HepG2 (cell line): ENCODE measurements around the gene KATNB1. TPM values are rescaled to one million over a fixed set of nuclear protein-coding genes. Genes with fewer than 3 reads are reported as not detected.

Experiments
- AFF4 ChIP-seq: sonication (generic); formaldehyde crosslinking; IDR thresholded peaks from 2 replicates; pipeline ENCODE4 v1.4.0; 2020; ENCODE audit warnings: missing genetic modification reagents
- ATF7-NPFF ChIP-seq: sonication (generic); formaldehyde crosslinking; IDR thresholded peaks from 2 replicates; pipeline ENCODE4 v1.8.1; 2023; ENCODE audit warnings: mild to moderate bottlenecking, low read depth, missing genetic modification reagents, moderate library complexity
- CBFB ChIP-seq: sonication (generic); formaldehyde crosslinking; IDR thresholded peaks from 2 replicates; pipeline ENCODE4 v1.4.0; 2020; ENCODE audit warnings: missing genetic modification reagents
- DMTF1 ChIP-seq: sonication (generic); formaldehyde crosslinking; IDR thresholded peaks from 2 replicates; pipeline ENCODE4 v1.4.0; 2020; ENCODE audit warnings: mild to moderate bottlenecking, missing genetic modification reagents
- GLI4 ChIP-seq: sonication (generic); formaldehyde crosslinking; IDR thresholded peaks from 2 replicates; pipeline ENCODE4 v1.5.1; 2020; ENCODE audit warnings: missing genetic modification reagents, mild to moderate bottlenecking, moderate library complexity, borderline replicate concordance
- NFKB2 ChIP-seq: sonication (generic); formaldehyde crosslinking; IDR thresholded peaks from 2 replicates; pipeline ENCODE4 v1.4.0; 2020; ENCODE audit warnings: missing genetic modification reagents, borderline replicate concordance
- STAT6 ChIP-seq: sonication (generic); formaldehyde crosslinking; IDR thresholded peaks from 2 replicates; pipeline ENCODE4 v1.4.0; 2020; ENCODE audit warnings: missing genetic modification reagents, mild to moderate bottlenecking, borderline replicate concordance
- THAP9 ChIP-seq: sonication (generic); formaldehyde crosslinking; IDR thresholded peaks from 2 replicates; pipeline ENCODE4; 2020; ENCODE audit warnings: missing genetic modification reagents, mild to moderate bottlenecking, borderline replicate concordance
- ZNF251 ChIP-seq: sonication (generic); formaldehyde crosslinking; IDR thresholded peaks from 2 replicates; pipeline ENCODE4 v1.9.0; 2021; ENCODE audit warnings: mild to moderate bottlenecking, missing genetic modification reagents
- ZNF253 ChIP-seq: sonication (generic); formaldehyde crosslinking; IDR thresholded peaks from 2 replicates; pipeline ENCODE4 v1.8.0; 2022; ENCODE audit warnings: mild to moderate bottlenecking, missing genetic modification reagents, borderline replicate concordance
- ZNF274 ChIP-seq: sonication (generic); formaldehyde crosslinking; IDR thresholded peaks from 2 replicates; pipeline ENCODE4 v1.5.1; 2020; ENCODE audit warnings: mild to moderate bottlenecking, missing genetic modification reagents
- ZNF282 ChIP-seq: fragments of 450-650 bp; IDR thresholded peaks from 2 replicates; pipeline ENCODE4 v1.6.1; 2018; ENCODE audit not compliant: partially characterized antibody
- ZNF3 ChIP-seq: IDR thresholded peaks from 2 replicates; pipeline ENCODE4 v1.7.0; 2017; ENCODE audit warnings: inconsistent platforms
- ZNF451 ChIP-seq: sonication (generic); formaldehyde crosslinking; IDR thresholded peaks from 2 replicates; pipeline ENCODE4 v1.5.0; 2020; ENCODE audit warnings: mild to moderate bottlenecking, missing genetic modification reagents
- ZNF484 ChIP-seq: sonication (generic); formaldehyde crosslinking; IDR thresholded peaks from 2 replicates; pipeline ENCODE4 v1.5.1; 2020; ENCODE audit warnings: mild to moderate bottlenecking, low read depth, missing genetic modification reagents, borderline replicate concordance
- ZNF660 ChIP-seq: sonication (generic); formaldehyde crosslinking; IDR thresholded peaks from 2 replicates; pipeline ENCODE4 v1.5.1; 2020; ENCODE audit warnings: mild to moderate bottlenecking, low read depth, missing genetic modification reagents, borderline replicate concordance
- polyA plus RNA-seq, 8 experiments: library from polyadenylated mRNA; depleted of rRNA in 3 of 8; stranded (reverse) in 7 of 8; unstranded in 1 of 8; fragments of >200 nt; fragmentation: Illumina TruSeq in 4 of 8; extraction: Trizol in 4 of 8; gene quantifications; 2 replicates each; pipeline versions ENCODE4 v1.2.1 to v1.2.3, GENCODE V29; 2011 to 2016; ENCODE audit warnings: low read depth in 4 of 8, missing spikeins in 1 of 8, mixed read lengths in 1 of 8; ENCODE audit not compliant: insufficient read depth in 1 of 8
- total RNA-seq, 5 experiments: library from RNA; depleted of rRNA; stranded (reverse); fragments of >200 nt; fragmentation: Illumina TruSeq; extraction: Trizol; gene quantifications; 2 replicates each; pipeline ENCODE4 v1.2.3, GENCODE V29; 2016; ENCODE audit warnings: low read depth in 1 of 5

Gene KATNB1
- total and polyA plus RNA-seq, 2 of the 13 experiments (the other 11 are each of a cell fraction or from before 2014, with no cell fraction given): 31.5 to 43.5 TPM

GRCh38 chr16:57797216-57797525, 61.6 kb downstream of the KATNB1 start (continued):
- TF ChIP-seq STAT6 (0 out of 2 replicates have a peak, but pooled peaks have one; percentile 6), AFF4 (0 out of 2 replicates have a peak, but pooled peaks have one; percentile 4), ATF7-NPFF (CRISPR knock-in tag) (no peak), ZNF274 (CRISPR knock-in tag) (peak; percentile 47; the same call in 1 of the 2 replicates), ZNF282 (no peak), THAP9 (0 out of 2 replicates have a peak, but pooled peaks have one; percentile 66), GLI4 (CRISPR knock-in tag) (no peak; the same call in 1 of the 2 replicates), NFKB2 (CRISPR knock-in tag) (0 out of 2 replicates have a peak, but pooled peaks have one; percentile 23), DMTF1 (no peak), CBFB (CRISPR knock-in tag) (no peak), ZNF251 (no peak), ZNF660 (CRISPR knock-in tag) (0 out of 2 replicates have a peak, but pooled peaks have one; percentile 11), ZNF253 (peak; percentile 34; the same call in 1 of the 2 replicates), ZNF3 (CRISPR knock-in tag) (no peak), ZNF484 (0 out of 2 replicates have a peak, but pooled peaks have one; percentile 29), ZNF451 (CRISPR knock-in tag) (peak; percentile 23; the same call in 1 of the 2 replicates)
